IMR-90 (cell line): ENCODE results near the gene LCN2. TPM values are rescaled to one million over a fixed set of nuclear protein-coding genes. Genes with fewer than 3 reads are reported as not detected.

Source experiments
- ATAC-seq: fragments of 200-7000 bp; cut with Tn5 transposase; 2 replicates; pipeline ENCODE4 v1.9.1; 2020; ENCODE audit warnings: low read depth, mild to moderate bottlenecking, moderate library complexity
- BruUV-seq: library from RNA; stranded (reverse); fragments of 400-500 nt; replicated peaks from 2 replicates; lab custom pipeline; 2021; lab: Mats Ljungman, UMichigan
- CTCF ChIA-PET: fragments of 300-600 bp; formaldehyde crosslinking; extraction: SDS; loops from one replicate; lab custom pipeline; 2021; ENCODE audit warnings: antibody characterized with exemption; lab: Yijun Ruan, JAX
- POLR2A ChIA-PET: fragments of 300-600 bp; sonication (Branson Sonifier 250); formaldehyde crosslinking; loops from one replicate; lab custom pipeline; 2022; ENCODE audit warnings: antibody characterized with exemption; ENCODE audit not compliant: unreplicated experiment; lab: Charles Lee
- DNase-seq: peaks from one replicate; pipeline ENCODE4 v3.0.0; 2013
- H2AFZ ChIP-seq: replicated peaks from 2 replicates; pipeline ENCODE3; 2013; ENCODE audit warnings: low read length, mild to moderate bottlenecking; ENCODE audit not compliant: poor library complexity
- H2AK5ac ChIP-seq: 2 replicates; pipeline ENCODE4 v1.6.1; 2013; ENCODE audit warnings: low read depth, low read length, inconsistent platforms
- H2AK9ac ChIP-seq: replicated peaks from 2 replicates; pipeline ENCODE3; 2013; ENCODE audit warnings: mild to moderate bottlenecking, low read depth, low read length, moderate library complexity; ENCODE audit not compliant: poor library complexity
- H2BK120ac ChIP-seq: 2 replicates; pipeline ENCODE4 v1.6.1; 2013; ENCODE audit warnings: low read depth, low read length, inconsistent platforms
- H2BK15ac ChIP-seq: 3 replicates; pipeline ENCODE4 v1.6.1; 2013; ENCODE audit warnings: low read depth, low read length, inconsistent platforms
- H2BK20ac ChIP-seq: 2 replicates; pipeline ENCODE4 v1.6.1; 2013; ENCODE audit warnings: low read depth, mild to moderate bottlenecking, inconsistent platforms, low read length, moderate library complexity
- H2BK5ac ChIP-seq: 2 replicates; pipeline ENCODE4 v1.6.1; 2013; ENCODE audit warnings: mild to moderate bottlenecking, low read depth, low read length, inconsistent platforms; ENCODE audit not compliant: poor library complexity, severe bottlenecking
- H3K14ac ChIP-seq: replicated peaks from 2 replicates; pipeline ENCODE4 v1.6.1; 2013; ENCODE audit warnings: low read depth, low read length, inconsistent platforms
- H3K18ac ChIP-seq: 2 replicates; pipeline ENCODE4 v1.6.1; 2013; ENCODE audit warnings: low read depth, low read length, control low read depth
- H3K23ac ChIP-seq: 2 replicates; pipeline ENCODE4 v1.6.1; 2013; ENCODE audit warnings: low read depth, low read length, inconsistent platforms
- H3K27ac ChIP-seq: 2 replicates; pipeline ENCODE4 v1.5.1; 2013; ENCODE audit warnings: mild to moderate bottlenecking, control low read depth, low read length; ENCODE audit not compliant: insufficient read depth
- H3K27me3 ChIP-seq: 2 replicates; pipeline ENCODE4 v1.6.1; 2013; ENCODE audit warnings: low read length; ENCODE audit not compliant: control insufficient read depth, insufficient read depth
- H3K36me3 ChIP-seq: 2 replicates; pipeline ENCODE4 v1.6.1; 2013; ENCODE audit warnings: low read length, mixed read lengths; ENCODE audit not compliant: control insufficient read depth, insufficient read depth
- H3K4ac ChIP-seq: 2 replicates; pipeline ENCODE4 v1.6.1; 2013; ENCODE audit warnings: low read depth, low read length, inconsistent platforms
- H3K4me1 ChIP-seq: 2 replicates; pipeline ENCODE4 v1.6.1; 2013; ENCODE audit warnings: low read length, mixed read lengths; ENCODE audit not compliant: control insufficient read depth, insufficient read depth
- H3K4me2 ChIP-seq: 2 replicates; pipeline ENCODE4 v1.6.1; 2013; ENCODE audit warnings: low read depth, mild to moderate bottlenecking, control low read depth, low read length, moderate library complexity
- H3K4me3 ChIP-seq: 2 replicates; pipeline ENCODE4 v1.5.1; 2013; ENCODE audit warnings: low read depth, mild to moderate bottlenecking, control low read depth, low read length, moderate library complexity; ENCODE audit not compliant: insufficient read depth
- H3K56ac ChIP-seq: 2 replicates; pipeline ENCODE4 v1.6.1; 2013; ENCODE audit warnings: low read length, inconsistent platforms; ENCODE audit not compliant: insufficient read depth; ENCODE audit errors: extremely low read depth
- H3K79me1 ChIP-seq, 2 experiments: 2 replicates each; pipeline ENCODE4 v1.6.1; 2013; ENCODE audit warnings: low read length in 2 of 2, inconsistent platforms in 1 of 2, low read depth in 1 of 2
- H3K9ac ChIP-seq: 2 replicates; pipeline ENCODE4 v1.6.1; 2013; ENCODE audit warnings: low read depth, low read length, control low read depth
- H3K9me1 ChIP-seq: 2 replicates; pipeline ENCODE4 v1.6.1; 2013; ENCODE audit warnings: low read length, inconsistent platforms; ENCODE audit not compliant: insufficient read depth
- H3K9me3 ChIP-seq: 2 replicates; pipeline ENCODE4 v1.6.1; 2013; ENCODE audit warnings: low read length; ENCODE audit not compliant: control insufficient read depth, insufficient read depth
- H4K20me1 ChIP-seq: 2 replicates; pipeline ENCODE4 v1.6.1; 2013; ENCODE audit warnings: low read length, inconsistent platforms; ENCODE audit not compliant: insufficient read depth
- H4K5ac ChIP-seq: 2 replicates; pipeline ENCODE4 v1.6.1; 2013; ENCODE audit warnings: mild to moderate bottlenecking, low read depth, low read length, control low read depth
- H4K8ac ChIP-seq, 2 experiments: 2 replicates each; pipeline ENCODE4 v1.6.1; 2013; ENCODE audit warnings: low read depth in 2 of 2, low read length in 2 of 2, control low read depth in 1 of 2, inconsistent platforms in 1 of 2
- H4K91ac ChIP-seq: 2 replicates; pipeline ENCODE4 v1.6.1; 2013; ENCODE audit warnings: low read depth, low read length, inconsistent platforms; ENCODE audit not compliant: insufficient read depth
- BHLHE40 ChIP-seq: fragments of 150-350 bp; IDR thresholded peaks from 2 replicates; pipeline ENCODE4 v1.6.1; 2016; ENCODE audit warnings: mild to moderate bottlenecking, low read depth, low read length
- CEBPB ChIP-seq: IDR thresholded peaks from 2 replicates; pipeline ENCODE4 v1.6.1; 2012; ENCODE audit warnings: low read depth, low read length, improper control_type of control experiment
- CHD1 ChIP-seq: IDR thresholded peaks from 2 replicates; pipeline ENCODE4 v1.6.1; 2012; ENCODE audit warnings: low read depth, low read length, improper control_type of control experiment
- FOS ChIP-seq: fragments of 150-350 bp; IDR thresholded peaks from 2 replicates; pipeline ENCODE4 v1.6.1; 2016; ENCODE audit warnings: low read depth, low read length
- MAFK ChIP-seq: IDR thresholded peaks from 2 replicates; pipeline ENCODE4 v1.6.1; 2012; ENCODE audit warnings: low read depth, low read length, improper control_type of control experiment
- MAZ ChIP-seq: IDR thresholded peaks from 2 replicates; pipeline ENCODE4 v1.6.1; 2012; ENCODE audit warnings: low read depth, mild to moderate bottlenecking, low read length, improper control_type of control experiment, moderate library complexity, borderline replicate concordance
- MXI1 ChIP-seq: IDR thresholded peaks from 2 replicates; pipeline ENCODE4 v1.6.1; 2012; ENCODE audit warnings: low read depth, mild to moderate bottlenecking, low read length, moderate library complexity, borderline replicate concordance
- NFE2L2 ChIP-seq: fragments of 150-350 bp; IDR thresholded peaks from 2 replicates; pipeline ENCODE4 v1.6.1; 2016; ENCODE audit warnings: low read depth, mild to moderate bottlenecking, low read length
- POLR2A ChIP-seq: IDR thresholded peaks from 2 replicates; pipeline ENCODE4 v1.6.1; 2012; ENCODE audit warnings: mild to moderate bottlenecking, low read depth, low read length
- RAD21 ChIP-seq: IDR thresholded peaks from 2 replicates; pipeline ENCODE4 v1.6.1; 2012; ENCODE audit warnings: low read length, improper control_type of control experiment
- RCOR1 ChIP-seq: IDR thresholded peaks from 2 replicates; pipeline ENCODE4 v1.6.1; 2012; ENCODE audit warnings: mild to moderate bottlenecking, low read length, improper control_type of control experiment; ENCODE audit not compliant: insufficient replicate concordance
- RFX5 ChIP-seq: IDR thresholded peaks from 2 replicates; pipeline ENCODE4 v1.8.0; 2012; ENCODE audit warnings: low read depth, mild to moderate bottlenecking, low read length, moderate library complexity
- SMC3 ChIP-seq: fragments of 150-350 bp; IDR thresholded peaks from 2 replicates; pipeline ENCODE4 v1.6.1; 2016; ENCODE audit warnings: low read depth, mild to moderate bottlenecking, antibody characterized with exemption, low read length, moderate library complexity
- WGBS, 2 experiments: methylation state at CpG; one replicate each; pipeline versions ENCODE4 v1.1.5 to v1.1.7; 2013; ENCODE audit warnings: missing lambda C conversion rate in 2 of 2; ENCODE audit not compliant: insufficient read length in 1 of 2; ENCODE audit errors: extremely low coverage in 2 of 2; 5-methylcytosine and 5-hydroxymethylcytosine counted together
- dilution Hi-C: fragments of 300-500 bp; cut with HindIII; formaldehyde crosslinking; loops from one replicate; pipeline ENCODE4 v1.14.3; 2018; ENCODE audit warnings: low sequenced_read_pairs; ENCODE audit not compliant: unreplicated experiment
- in situ Hi-C: fragments of 300-500 bp; cut with MboI; formaldehyde crosslinking; loops from 3 replicates; pipeline ENCODE4 v1.14.3; 2019; ENCODE audit warnings: low sequenced_read_pairs, inconsistent platforms, mixed read lengths
- intact Hi-C: fragments of 100-400 bp; cut with micrococcal nuclease; formaldehyde crosslinking; loops from 2 replicates; pipeline ENCODE4 v1.10.0; 2022
- polyA plus RNA-seq, 3 experiments: library from polyadenylated mRNA; depleted of rRNA; stranded (reverse); fragments of >200 nt; gene quantifications; 2 replicates each; pipeline ENCODE4 v1.2.3, GENCODE V29; 2012; ENCODE audit warnings: low replicate concordance in 1 of 3
- total RNA-seq: library from RNA; depleted of rRNA; stranded (reverse); fragments of >200 nt; gene quantifications from 2 replicates; pipeline ENCODE4 v1.2.3, GENCODE V29; 2012
- TF ChIP-seq, protein P1 (sequence below): fragments of 150-350 bp; IDR thresholded peaks from 2 replicates; pipeline ENCODE4 v1.6.1; 2017; ENCODE audit warnings: mild to moderate bottlenecking, antibody characterized with exemption, low read length, low read depth
- TF ChIP-seq, protein P2 (sequence below): fragments of 150-350 bp; IDR thresholded peaks from 2 replicates; pipeline ENCODE4 v1.6.1; 2016; ENCODE audit warnings: low read depth, mild to moderate bottlenecking, low read length, moderate library complexity, borderline replicate concordance
- TF ChIP-seq, protein P3 (sequence below): conservative IDR thresholded peaks from 2 replicates; pipeline ENCODE4 v1.5.1; 2012; ENCODE audit warnings: mild to moderate bottlenecking, low read depth, low read length, improper control_type of control experiment

LCN2 gene
- total and polyA plus RNA-seq, 2 of the 4 experiments (the other 2 are of a cell fraction) = not detected

DNA sequence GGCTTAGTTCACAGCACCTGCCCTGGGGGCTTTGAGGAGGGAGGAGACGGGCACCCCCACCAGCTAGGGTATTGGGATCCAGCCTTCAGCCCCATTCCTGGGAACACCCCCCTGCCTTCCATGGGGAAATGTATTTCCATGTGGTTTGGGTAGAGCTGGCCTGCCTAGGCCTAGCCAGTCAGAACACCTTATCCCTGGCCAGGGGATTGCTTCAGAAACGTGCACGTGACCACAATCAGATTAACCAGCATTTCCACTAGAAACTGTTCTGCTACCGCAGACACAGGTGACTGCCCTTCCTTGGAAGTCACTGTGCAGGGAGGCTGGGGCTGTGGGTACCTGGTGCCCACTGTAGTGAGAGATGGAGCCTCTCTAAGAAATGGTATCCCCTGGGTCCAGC lies 24.8 kb downstream of the LCN2 start:
- BruUV-seq = no TSS peak
- peaks cover 23% of the 10 kb centered on the region for H3K9me1 ChIP-seq
- H3K4me1 ChIP-seq = peaks cover 14% of the 10 kb centered on the region
- no peak overlapping the region for H3K4me2 ChIP-seq
- ChIA-PET CTCF (no interaction called here), POLR2A (interaction anchor here (0.9 kb wide), 1 partner anchor 17 kb away, joined by 4 read pairs; no protein-coding TSS in a partner anchor)
- H3K56ac ChIP-seq = no peak overlapping the region
- peak overlapping the region; percentile 70; the same call in 1 of the 2 replicates for H2AK5ac ChIP-seq
- no peak overlapping the region for H3K18ac ChIP-seq
- no peak for TF ChIP-seq SMC3
- no peak for TF ChIP-seq FOS
- TF ChIP-seq, protein P1, sequence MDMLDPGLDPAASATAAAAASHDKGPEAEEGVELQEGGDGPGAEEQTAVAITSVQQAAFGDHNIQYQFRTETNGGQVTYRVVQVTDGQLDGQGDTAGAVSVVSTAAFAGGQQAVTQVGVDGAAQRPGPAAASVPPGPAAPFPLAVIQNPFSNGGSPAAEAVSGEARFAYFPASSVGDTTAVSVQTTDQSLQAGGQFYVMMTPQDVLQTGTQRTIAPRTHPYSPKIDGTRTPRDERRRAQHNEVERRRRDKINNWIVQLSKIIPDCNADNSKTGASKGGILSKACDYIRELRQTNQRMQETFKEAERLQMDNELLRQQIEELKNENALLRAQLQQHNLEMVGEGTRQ = no peak
- no peak for TF ChIP-seq BHLHE40
- TF ChIP-seq, protein P2, sequence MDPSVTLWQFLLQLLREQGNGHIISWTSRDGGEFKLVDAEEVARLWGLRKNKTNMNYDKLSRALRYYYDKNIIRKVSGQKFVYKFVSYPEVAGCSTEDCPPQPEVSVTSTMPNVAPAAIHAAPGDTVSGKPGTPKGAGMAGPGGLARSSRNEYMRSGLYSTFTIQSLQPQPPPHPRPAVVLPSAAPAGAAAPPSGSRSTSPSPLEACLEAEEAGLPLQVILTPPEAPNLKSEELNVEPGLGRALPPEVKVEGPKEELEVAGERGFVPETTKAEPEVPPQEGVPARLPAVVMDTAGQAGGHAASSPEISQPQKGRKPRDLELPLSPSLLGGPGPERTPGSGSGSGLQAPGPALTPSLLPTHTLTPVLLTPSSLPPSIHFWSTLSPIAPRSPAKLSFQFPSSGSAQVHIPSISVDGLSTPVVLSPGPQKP = no peak
- no peak for TF ChIP-seq MAFK
- TF ChIP-seq, protein P3, sequence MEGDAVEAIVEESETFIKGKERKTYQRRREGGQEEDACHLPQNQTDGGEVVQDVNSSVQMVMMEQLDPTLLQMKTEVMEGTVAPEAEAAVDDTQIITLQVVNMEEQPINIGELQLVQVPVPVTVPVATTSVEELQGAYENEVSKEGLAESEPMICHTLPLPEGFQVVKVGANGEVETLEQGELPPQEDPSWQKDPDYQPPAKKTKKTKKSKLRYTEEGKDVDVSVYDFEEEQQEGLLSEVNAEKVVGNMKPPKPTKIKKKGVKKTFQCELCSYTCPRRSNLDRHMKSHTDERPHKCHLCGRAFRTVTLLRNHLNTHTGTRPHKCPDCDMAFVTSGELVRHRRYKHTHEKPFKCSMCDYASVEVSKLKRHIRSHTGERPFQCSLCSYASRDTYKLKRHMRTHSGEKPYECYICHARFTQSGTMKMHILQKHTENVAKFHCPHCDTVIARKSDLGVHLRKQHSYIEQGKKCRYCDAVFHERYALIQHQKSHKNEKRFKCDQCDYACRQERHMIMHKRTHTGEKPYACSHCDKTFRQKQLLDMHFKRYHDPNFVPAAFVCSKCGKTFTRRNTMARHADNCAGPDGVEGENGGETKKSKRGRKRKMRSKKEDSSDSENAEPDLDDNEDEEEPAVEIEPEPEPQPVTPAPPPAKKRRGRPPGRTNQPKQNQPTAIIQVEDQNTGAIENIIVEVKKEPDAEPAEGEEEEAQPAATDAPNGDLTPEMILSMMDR = no peak
- TF ChIP-seq NFE2L2 = no peak
- no peak for TF ChIP-seq CEBPB
- no peak for TF ChIP-seq RFX5
- no peak for TF ChIP-seq POLR2A
- TF ChIP-seq RAD21 = no peak
- no peak for TF ChIP-seq MAZ
- TF ChIP-seq CHD1 = no peak
- no peak for TF ChIP-seq RCOR1
- no peak for TF ChIP-seq MXI1
- peak overlapping the region; percentile 23 for H2AK9ac ChIP-seq
- no peak overlapping the region for H3K27ac ChIP-seq
- H2BK20ac ChIP-seq = no peak overlapping the region
- in situ Hi-C loops (no loop called here), dilution Hi-C loops (no loop called here), intact Hi-C loops (no loop called here)
- no peak overlapping the region; the same call in 1 of the 2 replicates for H4K91ac ChIP-seq
- H3K79me1 ChIP-seq = peaks cover 6 to 42% of the 10 kb centered on the region in 2 experiments; a peak in 3 of 4 replicates
- no peaks in the 10 kb centered on the region for H3K27me3 ChIP-seq
- H2BK5ac ChIP-seq = peak overlapping the region; percentile 41
- ATAC-seq (no peak), DNase-seq (no peak)
- H3K4ac ChIP-seq = no peak overlapping the region; the same call in 1 of the 2 replicates
- WGBS, 2 experiments = 100% methylated on average over 1 of the region's 4 CpGs; no CpG with 5 or more reads in 1 of the 2 experiments
- 0 out of 2 replicates have a peak overlapping the region, but pooled peaks have one; percentile 35 for H3K14ac ChIP-seq
- H3K9me3 ChIP-seq = peaks cover 4% of the 10 kb centered on the region
- no peak overlapping the region for H3K4me3 ChIP-seq
- no peak overlapping the region for H3K9ac ChIP-seq
- peak overlapping the region in 1 of 2 experiments; percentile 27; a peak in 1 of 4 replicates for H4K8ac ChIP-seq
- H4K5ac ChIP-seq = no peak overlapping the region
- H4K20me1 ChIP-seq = peaks cover 7% of the 10 kb centered on the region; the same call in 1 of the 2 replicates
- H2BK120ac ChIP-seq = no peak overlapping the region
- H3K23ac ChIP-seq = no peak overlapping the region
- no peak overlapping the region for H2BK15ac ChIP-seq
- peaks cover 44% of the 10 kb centered on the region for H3K36me3 ChIP-seq
- H2AFZ ChIP-seq = no peak overlapping the region
